ENCODE data around the gene GRM4.

Gene GRM4

GRCh38 chr6:34082864-34083626, 62.8 kb downstream of the GRM4 start:
- DNase-seq, result peak; percentile 18

- no peak for DNase-seq
Observed at GRCh38 chr6:34082348-34082747, 63.5 kb downstream of the GRM4 start.

- no peak for DNase-seq
Observed at GRCh38 chr6:34080357-34080756, 65.5 kb downstream of the GRM4 start.

- DNase-seq, result no peak
Observed at GRCh38 chr6:34079899-34080298, 66.0 kb downstream of the GRM4 start.

GRCh38 chr6:34075906-34076305, 70.0 kb downstream of the GRM4 start:
- DNase-seq, result no peak

GRCh38 chr6:34074064-34074742, 71.7 kb downstream of the GRM4 start:
- no peak for DNase-seq

GRCh38 chr6:34073540-34073939, 72.3 kb downstream of the GRM4 start:
- DNase-seq, result no peak

- no peak for DNase-seq
Observed at GRCh38 chr6:34072727-34073126, 73.2 kb downstream of the GRM4 start.

- DNase-seq, result no peak
Observed at GRCh38 chr6:34071884-34072379, 74.0 kb downstream of the GRM4 start.

GRCh38 chr6:34071136-34071883, 74.6 kb downstream of the GRM4 start:
- no peak for DNase-seq

GRCh38 chr6:34070315-34071135, 75.4 kb downstream of the GRM4 start:
- no peak for DNase-seq

GRCh38 chr6:34068462-34069044, 77.3 kb downstream of the GRM4 start:
- no peak for DNase-seq

GRCh38 chr6:34067814-34068213, 78.1 kb downstream of the GRM4 start:
- peak; percentile 53 for DNase-seq

GRCh38 chr6:34066772-34067770, 78.8 kb downstream of the GRM4 start:
- DNase-seq, result no peak

- no peak for DNase-seq
Observed at GRCh38 chr6:34066218-34066571, 79.7 kb downstream of the GRM4 start.

- DNase-seq, result peak; percentile 64
Observed at GRCh38 chr6:34065466-34066217, 80.2 kb downstream of the GRM4 start.

- DNase-seq, result no peak
Observed at GRCh38 chr6:34064675-34065074, 81.2 kb downstream of the GRM4 start.

GRCh38 chr6:34063651-34064050, 82.2 kb downstream of the GRM4 start:
- DNase-seq, result peak; percentile 27

GRCh38 chr6:34062815-34063214, 83.1 kb downstream of the GRM4 start:
- no peak for DNase-seq

GRCh38 chr6:34062156-34062555, 83.7 kb downstream of the GRM4 start:
- no peak for DNase-seq
